OCI-LY1 (cell line): ENCODE data around the gene SLIT3.

Experiments
- CTCF ChIP-seq: fragments of 200-600 bp; sonication (generic), shearing (Covaris generic); IDR thresholded peaks from 2 replicates; pipeline ENCODE4 v1.5.1; 2017; ENCODE audit warnings: mild to moderate bottlenecking, antibody characterized with exemption, low read length, moderate library complexity, mixed read lengths
- EZH2 ChIP-seq: fragments of 200-600 bp; sonication (generic), shearing (Covaris generic); IDR thresholded peaks from 2 replicates; pipeline ENCODE4 v1.8.0; 2017; ENCODE audit warnings: borderline replicate concordance, mixed run types, mild to moderate bottlenecking, antibody characterized with exemption, low read length, moderate library complexity, mixed read lengths

DNA sequence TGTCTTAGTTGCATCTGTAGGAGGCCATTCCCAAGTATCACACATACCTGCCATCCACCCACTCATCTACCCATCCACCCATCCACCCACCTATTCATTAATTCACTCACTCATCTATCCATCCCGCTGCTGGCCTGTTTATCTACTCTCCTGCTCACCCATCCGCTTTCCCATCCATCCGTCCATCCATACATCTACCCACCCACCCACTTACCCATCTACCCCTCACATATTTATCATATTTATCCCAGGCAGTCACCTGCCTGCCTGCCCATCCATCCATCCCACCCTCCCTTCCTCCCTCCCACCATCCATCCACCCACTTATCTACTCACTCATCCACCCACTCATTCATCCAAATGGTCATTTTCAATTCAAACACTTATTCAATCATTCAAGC is 577.9 kb downstream of the SLIT3 start:
- no peak for TF ChIP-seq CTCF
- TF ChIP-seq EZH2 = no peak
